Keratinocyte (primary cell): Measurements from ENCODE around the gene CAMK2D. TPM values are rescaled to one million over a fixed set of nuclear protein-coding genes. Genes with fewer than 3 reads are reported as not detected.

ENCODE experiments used
- DNase-seq: peaks from one replicate; pipeline ENCODE4 v3.0.0-alpha.2; 2011; ENCODE audit warnings: low read depth, missing footprints, low spot score
- FAIRE-seq: peaks from 2 replicates; lab custom pipeline; 2011; peaks lifted over from hg19 to GRCh38; lab: Jason Lieb, UNC
- H2AFZ ChIP-seq: 2 replicates; pipeline ENCODE4 v1.6.0; 2012; ENCODE audit warnings: low read length, control low read depth, inconsistent platforms; ENCODE audit not compliant: control insufficient read depth
- H3K27ac ChIP-seq: 2 replicates; pipeline ENCODE4 v1.5.1; 2011; ENCODE audit warnings: low read length; ENCODE audit not compliant: control insufficient read depth, insufficient read depth
- H3K27me3 ChIP-seq: 3 replicates; pipeline ENCODE4 v1.6.0; 2011; ENCODE audit warnings: low read length; ENCODE audit not compliant: control insufficient read depth, insufficient read depth; ENCODE audit errors: extremely low read depth
- H3K36me3 ChIP-seq, 2 experiments: 2 replicates in 1 of 2; 3 replicates in 1 of 2; pipeline ENCODE4 v1.5.1; 2011; ENCODE audit warnings: low read length in 2 of 2, mild to moderate bottlenecking in 1 of 2; ENCODE audit not compliant: control insufficient read depth in 2 of 2, insufficient read depth in 2 of 2; ENCODE audit errors: extremely low read depth in 1 of 2
- H3K4me1 ChIP-seq: 3 replicates; pipeline ENCODE4 v1.5.1; 2011; ENCODE audit warnings: low read length; ENCODE audit not compliant: control insufficient read depth, insufficient read depth; ENCODE audit errors: extremely low read depth
- H3K4me2 ChIP-seq: 3 replicates; pipeline ENCODE4 v1.6.0; 2011; ENCODE audit warnings: low read depth, low read length; ENCODE audit not compliant: control insufficient read depth, insufficient read depth; ENCODE audit errors: extremely low read depth
- H3K4me3 ChIP-seq, 3 experiments: fragments of 200-600 bp in 1 of 3; sonication (generic) in 1 of 3; 2 replicates in 2 of 3; 3 replicates in 1 of 3; pipeline ENCODE4 v1.5.1; 2011 to 2016; ENCODE audit warnings: low read length in 3 of 3, mild to moderate bottlenecking in 3 of 3, control low read depth in 2 of 3, inconsistent platforms in 1 of 3, low read depth in 1 of 3, mixed read lengths in 1 of 3, mixed run types in 1 of 3, moderate library complexity in 1 of 3; ENCODE audit not compliant: control insufficient read depth in 2 of 3, insufficient read depth in 2 of 3; ENCODE audit errors: extremely low read depth in 1 of 3
- H3K79me2 ChIP-seq: 2 replicates; pipeline ENCODE4 v1.6.0; 2012; ENCODE audit warnings: low read length; ENCODE audit not compliant: control insufficient read depth, insufficient read depth
- H3K9ac ChIP-seq: 3 replicates; pipeline ENCODE4 v1.6.0; 2011; ENCODE audit warnings: low read length; ENCODE audit not compliant: control insufficient read depth, insufficient read depth; ENCODE audit errors: extremely low read depth
- H3K9me1 ChIP-seq: 3 replicates; pipeline ENCODE4 v1.6.0; 2011; ENCODE audit warnings: low read length; ENCODE audit not compliant: control insufficient read depth, insufficient read depth; ENCODE audit errors: extremely low read depth
- H3K9me3 ChIP-seq: 2 replicates; pipeline ENCODE4 v1.5.1; 2012; ENCODE audit warnings: low read depth, low read length; ENCODE audit not compliant: control insufficient read depth
- H4K20me1 ChIP-seq: 3 replicates; pipeline ENCODE4 v1.6.0; 2011; ENCODE audit warnings: low read length; ENCODE audit not compliant: control insufficient read depth, insufficient read depth; ENCODE audit errors: extremely low read depth
- EZH2 ChIP-seq: IDR thresholded peaks from one replicate; pipeline ENCODE4 v1.6.1; 2012; ENCODE audit warnings: inconsistent platforms, mild to moderate bottlenecking, low read length, moderate library complexity
- dilution Hi-C: fragments of 300-500 bp; cut with MboI; formaldehyde crosslinking; loops from one replicate; pipeline ENCODE4 v1.7.0; 2020; ENCODE audit warnings: low sequenced_read_pairs; ENCODE audit not compliant: extremely low pct_ligation_motif_present
- polyA plus RNA-seq, 5 experiments: library from polyadenylated mRNA; depleted of rRNA in 3 of 5; stranded (reverse) in 3 of 5; stranded (forward) in 1 of 5; unstranded in 1 of 5; fragments of >200 nt; gene quantifications; 1 replicate in 1 of 5; 2 replicates in 3 of 5; 3 replicates in 1 of 5; pipeline versions ENCODE4 v1.2.1 to v1.2.3, GENCODE V29; 2011 to 2012; ENCODE audit warnings: missing spikeins in 2 of 5, low read depth in 1 of 5, low replicate concordance in 1 of 5
- TF ChIP-seq, protein P1 (sequence below), 3 experiments: IDR thresholded peaks in 1 of 3; conservative IDR thresholded peaks in 1 of 3; optimal IDR thresholded peaks in 1 of 3; 2 replicates in 2 of 3; 3 replicates in 1 of 3; pipeline versions ENCODE3 to v1.5.1; 2011; ENCODE audit warnings: low read length in 3 of 3, mild to moderate bottlenecking in 3 of 3, moderate library complexity in 2 of 3, control low read depth in 1 of 3, inconsistent platforms in 1 of 3; ENCODE audit not compliant: insufficient read depth in 2 of 3; ENCODE audit errors: extremely low read depth in 1 of 3

The CAMK2D gene
- polyA plus RNA-seq, 1 donor (not counting 4 experiments of a cell fraction or from before 2014, with no cell fraction given) = 18.8 TPM

- H3K9me1 ChIP-seq = no peaks in the 10 kb centered on the region
- H3K27me3 ChIP-seq = no peaks in the 10 kb centered on the region
- no peak for FAIRE-seq
- peak overlapping the region; percentile 33 for H2AFZ ChIP-seq
- no peak for TF ChIP-seq EZH2
- TF ChIP-seq, protein P1, sequence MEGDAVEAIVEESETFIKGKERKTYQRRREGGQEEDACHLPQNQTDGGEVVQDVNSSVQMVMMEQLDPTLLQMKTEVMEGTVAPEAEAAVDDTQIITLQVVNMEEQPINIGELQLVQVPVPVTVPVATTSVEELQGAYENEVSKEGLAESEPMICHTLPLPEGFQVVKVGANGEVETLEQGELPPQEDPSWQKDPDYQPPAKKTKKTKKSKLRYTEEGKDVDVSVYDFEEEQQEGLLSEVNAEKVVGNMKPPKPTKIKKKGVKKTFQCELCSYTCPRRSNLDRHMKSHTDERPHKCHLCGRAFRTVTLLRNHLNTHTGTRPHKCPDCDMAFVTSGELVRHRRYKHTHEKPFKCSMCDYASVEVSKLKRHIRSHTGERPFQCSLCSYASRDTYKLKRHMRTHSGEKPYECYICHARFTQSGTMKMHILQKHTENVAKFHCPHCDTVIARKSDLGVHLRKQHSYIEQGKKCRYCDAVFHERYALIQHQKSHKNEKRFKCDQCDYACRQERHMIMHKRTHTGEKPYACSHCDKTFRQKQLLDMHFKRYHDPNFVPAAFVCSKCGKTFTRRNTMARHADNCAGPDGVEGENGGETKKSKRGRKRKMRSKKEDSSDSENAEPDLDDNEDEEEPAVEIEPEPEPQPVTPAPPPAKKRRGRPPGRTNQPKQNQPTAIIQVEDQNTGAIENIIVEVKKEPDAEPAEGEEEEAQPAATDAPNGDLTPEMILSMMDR (optimal IDR thresholded peaks at IDR 0.05 in 1 of 3, IDR thresholded peaks at IDR 0.05 in 1 of 3, conservative IDR thresholded peaks at IDR 0.05 in 1 of 3; ENCODE audit: extremely low read depth in 1 of 3, insufficient read depth in 2 of 3, low read length in 3 of 3) = no peak
- peaks cover 2% of the 10 kb centered on the region for H3K9me3 ChIP-seq
- no peaks in the 10 kb centered on the region for H3K4me1 ChIP-seq
- H3K9ac ChIP-seq = no peak overlapping the region
- no peak overlapping the region for H3K4me2 ChIP-seq
- no peak overlapping the region for H3K4me3 ChIP-seq
- H3K36me3 ChIP-seq = no peaks in the 10 kb centered on the region
- H4K20me1 ChIP-seq = no peaks in the 10 kb centered on the region
- H3K79me2 ChIP-seq = no peaks in the 10 kb centered on the region
- dilution Hi-C loops = no loop called here
- no peak for DNase-seq
- H3K27ac ChIP-seq = no peak overlapping the region
Measured at GRCh38 chr4:113773756-113774155, 12.2 kb upstream of the CAMK2D start.

- H3K27me3 ChIP-seq = no peaks in the 10 kb centered on the region
- H3K9ac ChIP-seq = no peak overlapping the region
- H4K20me1 ChIP-seq = no peaks in the 10 kb centered on the region
- H3K4me3 ChIP-seq = no peak overlapping the region
- TF ChIP-seq EZH2 = no peak
- TF ChIP-seq, protein P1 (optimal IDR thresholded peaks at IDR 0.05 in 1 of 3, IDR thresholded peaks at IDR 0.05 in 1 of 3, conservative IDR thresholded peaks at IDR 0.05 in 1 of 3; ENCODE audit: extremely low read depth in 1 of 3, insufficient read depth in 2 of 3, low read length in 3 of 3) = no peak
- no peak overlapping the region for H3K4me2 ChIP-seq
- no peak for FAIRE-seq
- dilution Hi-C loops = no loop called here
- no peak overlapping the region for H3K27ac ChIP-seq
- peaks cover 2% of the 10 kb centered on the region for H3K9me3 ChIP-seq
- DNase-seq = no peak
- no peaks in the 10 kb centered on the region for H3K79me2 ChIP-seq
- no peaks in the 10 kb centered on the region for H3K36me3 ChIP-seq
- H3K4me1 ChIP-seq = no peaks in the 10 kb centered on the region
- no peaks in the 10 kb centered on the region for H3K9me1 ChIP-seq
- no peak overlapping the region for H2AFZ ChIP-seq
Measured at GRCh38 chr4:113773014-113773413, 11.5 kb upstream of the CAMK2D start.
